Measurements from ENCODE around the gene MEMO1.
"Not testable (repeated sequence)": the region's sequence is repeated elsewhere in the genome, so short reads cannot be mapped to it uniquely, and the experiment has no call there.

The MEMO1 gene

GRCh38 chr2:31865215-31865614 lies 145.6 kb downstream of the MEMO1 start:
- Histone ChIP-seq H3K18ac (ENCODE audit: low read length) (no peak overlapping the region), H2BK5ac (ENCODE audit: low read length) (no peak overlapping the region), H3K27ac (replicated peaks; ENCODE audit: low read length) (no peak overlapping the region), H2BK12ac (ENCODE audit: low read length) (no peak overlapping the region), H3K79me1 (ENCODE audit: low read depth, low read length) (no peaks in the 10 kb centered on the region), H4K91ac (ENCODE audit: low read depth, low read length, poor library complexity) (no peak overlapping the region), H2AK5ac (ENCODE audit: low read depth, low read length) (no peak overlapping the region), H2BK120ac (ENCODE audit: low read depth, low read length) (no peak overlapping the region), H3K14ac (ENCODE audit: low read length) (no peak overlapping the region), H3K27me3 (ENCODE audit: control insufficient read depth in 3 of 3, insufficient read depth in 3 of 3, low read depth in 1 of 3, low read length in 3 of 3) (no peaks in the 10 kb centered on the region), H3K4me2 (ENCODE audit: insufficient read depth, low read length, poor library complexity, severe bottlenecking) (no peak overlapping the region), H3K4ac (ENCODE audit: low read length) (no peak overlapping the region), H3K4me1 (ENCODE audit: control insufficient read depth in 2 of 2, insufficient read depth in 1 of 2, low read depth in 1 of 2, low read length in 2 of 2) (no peaks in the 10 kb centered on the region), H3K23ac (ENCODE audit: low read depth, low read length, poor library complexity) (no peak overlapping the region), H3K36me3 (replicated peaks in 1 of 2; ENCODE audit: control insufficient read depth in 2 of 2, insufficient read depth in 2 of 2, low read length in 2 of 2) (peaks cover 0 to 8% of the 10 kb centered on the region in 2 donors), H2AFZ (ENCODE audit: low read length) (no peak overlapping the region), H3K4me3 (ENCODE audit: low read length in 2 of 2) (no peak overlapping the region), H3K9me3 (replicated peaks in 1 of 2; ENCODE audit: control insufficient read depth in 2 of 2, insufficient read depth in 1 of 2, low read depth in 1 of 2, low read length in 2 of 2) (no peaks in the 10 kb centered on the region), H4K8ac (ENCODE audit: low read depth, low read length) (no peak overlapping the region), H3K9ac (ENCODE audit: low read depth, low read length, poor library complexity) (no peak overlapping the region), H2BK15ac (ENCODE audit: low read length) (no peak overlapping the region)
- DNase-seq (ENCODE audit: low spot score): no peak

GRCh38 chr2:31863867-31864266 lies 146.9 kb downstream of the MEMO1 start:
- no peak overlapping the region for H3K9ac ChIP-seq (ENCODE audit: low read depth, low read length, poor library complexity)
- H3K18ac ChIP-seq (ENCODE audit: low read length): no peak overlapping the region
- no peaks in the 10 kb centered on the region for H3K79me1 ChIP-seq (ENCODE audit: low read depth, low read length)
- H3K36me3 ChIP-seq (replicated peaks in 1 of 2; ENCODE audit: control insufficient read depth in 2 of 2, insufficient read depth in 2 of 2, low read length in 2 of 2): peaks cover 0 to 8% of the 10 kb centered on the region in 2 donors
- H3K27me3 ChIP-seq (ENCODE audit: control insufficient read depth in 3 of 3, insufficient read depth in 3 of 3, low read depth in 1 of 3, low read length in 3 of 3): no peaks in the 10 kb centered on the region
- no peak overlapping the region for H4K8ac ChIP-seq (ENCODE audit: low read depth, low read length)
- H3K4me3 ChIP-seq (ENCODE audit: low read length in 2 of 2): no peak overlapping the region
- H3K14ac ChIP-seq (ENCODE audit: low read length): no peak overlapping the region
- DNase-seq (ENCODE audit: low spot score): no peak
- no CpG with 5 or more reads among the region's 3 CpGs for WGBS, 2 donors (ENCODE audit: extremely low coverage in 2 of 2, insufficient read length in 2 of 2, insufficient replicate concordance in 1 of 2)
- H3K23ac ChIP-seq (ENCODE audit: low read depth, low read length, poor library complexity): no peak overlapping the region
- H2BK12ac ChIP-seq (ENCODE audit: low read length): no peak overlapping the region
- no peak overlapping the region for H3K27ac ChIP-seq (replicated peaks; ENCODE audit: low read length)
- H2BK120ac ChIP-seq (ENCODE audit: low read depth, low read length): no peak overlapping the region
- H3K4ac ChIP-seq (ENCODE audit: low read length): no peak overlapping the region
- no peak overlapping the region for H2BK15ac ChIP-seq (ENCODE audit: low read length)
- no peak overlapping the region for H4K91ac ChIP-seq (ENCODE audit: low read depth, low read length, poor library complexity)
- no peak overlapping the region for H3K4me2 ChIP-seq (ENCODE audit: insufficient read depth, low read length, poor library complexity, severe bottlenecking)
- H3K4me1 ChIP-seq (ENCODE audit: control insufficient read depth in 2 of 2, insufficient read depth in 1 of 2, low read depth in 1 of 2, low read length in 2 of 2): no peaks in the 10 kb centered on the region
- no peak overlapping the region for H2BK5ac ChIP-seq (ENCODE audit: low read length)
- no peaks in the 10 kb centered on the region for H3K9me3 ChIP-seq (replicated peaks in 1 of 2; ENCODE audit: control insufficient read depth in 2 of 2, insufficient read depth in 1 of 2, low read depth in 1 of 2, low read length in 2 of 2)
- no peak overlapping the region for H2AFZ ChIP-seq (ENCODE audit: low read length)
- H2AK5ac ChIP-seq (ENCODE audit: low read depth, low read length): no peak overlapping the region

DNA sequence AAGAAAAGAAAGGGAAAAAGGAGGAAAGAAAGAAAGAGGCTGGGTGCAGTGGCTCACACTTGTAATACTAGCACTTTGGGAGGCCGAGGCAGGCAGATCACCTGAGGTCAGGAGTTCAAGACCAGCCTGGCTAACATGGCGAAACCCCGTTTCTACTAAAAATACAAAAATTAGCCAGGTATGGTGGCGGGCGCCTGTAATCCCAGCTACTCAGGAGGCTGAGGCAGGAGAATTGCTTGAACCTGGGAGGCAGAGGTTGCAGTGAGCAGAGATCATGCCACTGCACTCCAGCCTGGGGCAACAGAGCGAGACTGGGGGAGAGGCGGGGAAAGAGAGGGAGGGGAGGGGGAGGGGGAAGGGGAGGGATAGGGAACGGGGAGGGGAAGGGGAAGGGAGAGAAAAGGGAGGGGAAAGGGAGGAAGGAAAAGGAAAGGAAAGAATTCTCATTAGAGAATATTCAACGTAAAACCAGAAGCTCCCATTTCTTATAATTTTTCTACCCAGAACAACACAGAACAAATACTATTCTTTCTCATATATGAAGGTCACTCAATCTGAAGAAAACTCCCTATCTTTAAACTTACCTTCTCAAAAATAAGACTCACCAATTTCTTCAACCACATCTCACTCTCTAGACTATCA lies 147.7 kb downstream of the MEMO1 start:
- not testable (repeated sequence) for H2AFZ ChIP-seq (ENCODE audit: low read length); DNase-seq (ENCODE audit: low spot score); H2BK15ac ChIP-seq (ENCODE audit: low read length); H4K91ac ChIP-seq (ENCODE audit: low read depth, low read length, poor library complexity); H2BK12ac ChIP-seq (ENCODE audit: low read length); H3K4me1 ChIP-seq (ENCODE audit: control insufficient read depth in 2 of 2, insufficient read depth in 1 of 2, low read depth in 1 of 2, low read length in 2 of 2); H2AK5ac ChIP-seq (ENCODE audit: low read depth, low read length); H3K9me3 ChIP-seq (replicated peaks in 1 of 2; ENCODE audit: control insufficient read depth in 2 of 2, insufficient read depth in 1 of 2, low read depth in 1 of 2, low read length in 2 of 2); H3K18ac ChIP-seq (ENCODE audit: low read length); H3K9ac ChIP-seq (ENCODE audit: low read depth, low read length, poor library complexity); H3K27me3 ChIP-seq (ENCODE audit: control insufficient read depth in 3 of 3, insufficient read depth in 3 of 3, low read depth in 1 of 3, low read length in 3 of 3); H2BK5ac ChIP-seq (ENCODE audit: low read length); H3K14ac ChIP-seq (ENCODE audit: low read length); H3K27ac ChIP-seq (replicated peaks; ENCODE audit: low read length); H3K79me1 ChIP-seq (ENCODE audit: low read depth, low read length); H3K23ac ChIP-seq (ENCODE audit: low read depth, low read length, poor library complexity); H3K36me3 ChIP-seq (replicated peaks in 1 of 2; ENCODE audit: control insufficient read depth in 2 of 2, insufficient read depth in 2 of 2, low read length in 2 of 2); H3K4me3 ChIP-seq (ENCODE audit: low read length in 2 of 2); H2BK120ac ChIP-seq (ENCODE audit: low read depth, low read length); H4K8ac ChIP-seq (ENCODE audit: low read depth, low read length); H3K4ac ChIP-seq (ENCODE audit: low read length); H3K4me2 ChIP-seq (ENCODE audit: insufficient read depth, low read length, poor library complexity, severe bottlenecking)
- no CpG with 5 or more reads among the region's 9 CpGs for WGBS, 2 donors (ENCODE audit: extremely low coverage in 2 of 2, insufficient read length in 2 of 2, insufficient replicate concordance in 1 of 2)

GRCh38 chr2:31859959-31860358 lies 150.8 kb downstream of the MEMO1 start:
- no peak for DNase-seq (ENCODE audit: low spot score)

More at GRCh38 chr2:31859959-31860358, 150.8 kb downstream of the MEMO1 start:
- H3K9ac ChIP-seq (ENCODE audit: low read depth, low read length, poor library complexity): no peak overlapping the region
- H3K27me3 ChIP-seq (ENCODE audit: control insufficient read depth in 3 of 3, insufficient read depth in 3 of 3, low read depth in 1 of 3, low read length in 3 of 3): no peaks in the 10 kb centered on the region
- H2BK12ac ChIP-seq (ENCODE audit: low read length): no peak overlapping the region
- no peaks in the 10 kb centered on the region for H3K4me1 ChIP-seq (ENCODE audit: control insufficient read depth in 2 of 2, insufficient read depth in 1 of 2, low read depth in 1 of 2, low read length in 2 of 2)
- H2BK5ac ChIP-seq (ENCODE audit: low read length): no peak overlapping the region
- no peak overlapping the region for H3K23ac ChIP-seq (ENCODE audit: low read depth, low read length, poor library complexity)
- H3K9me3 ChIP-seq (replicated peaks in 1 of 2; ENCODE audit: control insufficient read depth in 2 of 2, insufficient read depth in 1 of 2, low read depth in 1 of 2, low read length in 2 of 2): no peaks in the 10 kb centered on the region
- H3K36me3 ChIP-seq (replicated peaks in 1 of 2; ENCODE audit: control insufficient read depth in 2 of 2, insufficient read depth in 2 of 2, low read length in 2 of 2): peaks cover 0 to 7% of the 10 kb centered on the region in 2 donors
- WGBS, 2 donors (ENCODE audit: extremely low coverage in 2 of 2, insufficient read length in 2 of 2, insufficient replicate concordance in 1 of 2): no CpG with 5 or more reads among the region's 2 CpGs
- no peak overlapping the region for H3K4me2 ChIP-seq (ENCODE audit: insufficient read depth, low read length, poor library complexity, severe bottlenecking)
- H4K91ac ChIP-seq (ENCODE audit: low read depth, low read length, poor library complexity): no peak overlapping the region
- no peak overlapping the region for H2AK5ac ChIP-seq (ENCODE audit: low read depth, low read length)
- H3K14ac ChIP-seq (ENCODE audit: low read length): no peak overlapping the region
- no peak overlapping the region for H3K4me3 ChIP-seq (ENCODE audit: low read length in 2 of 2)
- no peak overlapping the region for H3K18ac ChIP-seq (ENCODE audit: low read length)
- H3K79me1 ChIP-seq (ENCODE audit: low read depth, low read length): no peaks in the 10 kb centered on the region
- H2AFZ ChIP-seq (ENCODE audit: low read length): no peak overlapping the region
- no peak overlapping the region for H2BK120ac ChIP-seq (ENCODE audit: low read depth, low read length)
- H3K27ac ChIP-seq (replicated peaks; ENCODE audit: low read length): no peak overlapping the region
- H2BK15ac ChIP-seq (ENCODE audit: low read length): no peak overlapping the region
- no peak overlapping the region for H4K8ac ChIP-seq (ENCODE audit: low read depth, low read length)
- no peak overlapping the region for H3K4ac ChIP-seq (ENCODE audit: low read length)
